GM19193 (cell line): Measurements from ENCODE around the gene PCP2.

ENCODE experiments used
- POLR2A ChIP-seq: IDR thresholded peaks from 4 replicates; pipeline ENCODE4 v1.6.1; 2011; ENCODE audit not compliant: insufficient read depth, insufficient read length; ENCODE audit errors: extremely low read depth

PCP2 gene

GRCh38 chr19:7635670-7636069 is 2.2 kb upstream of the PCP2 start:
- TF ChIP-seq POLR2A: no peak

- no peak for TF ChIP-seq POLR2A
Observed at GRCh38 chr19:7632340-7633203, 947 bp downstream of the PCP2 start.

DNA sequence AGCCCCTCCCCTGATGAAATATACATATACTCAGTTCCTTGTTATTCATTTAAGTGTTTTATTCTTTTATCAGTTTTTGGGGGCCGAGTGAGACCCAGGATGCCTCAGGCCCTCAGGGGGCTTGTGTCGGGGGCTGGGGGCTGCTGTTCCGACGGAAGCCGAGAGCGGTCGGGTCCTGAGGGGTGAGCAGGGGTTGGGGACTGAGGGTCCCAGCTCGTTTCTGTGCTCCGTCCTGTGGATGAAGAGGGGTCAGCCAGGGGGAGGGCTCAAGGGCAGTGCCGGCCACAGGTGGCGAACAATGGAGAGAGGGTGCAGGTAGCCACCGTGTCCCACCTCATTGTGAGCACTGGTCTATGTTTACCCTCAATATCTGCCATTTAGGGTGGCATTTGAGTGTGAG is 1.9 kb downstream of the PCP2 start:
- TF ChIP-seq POLR2A: no peak

DNA sequence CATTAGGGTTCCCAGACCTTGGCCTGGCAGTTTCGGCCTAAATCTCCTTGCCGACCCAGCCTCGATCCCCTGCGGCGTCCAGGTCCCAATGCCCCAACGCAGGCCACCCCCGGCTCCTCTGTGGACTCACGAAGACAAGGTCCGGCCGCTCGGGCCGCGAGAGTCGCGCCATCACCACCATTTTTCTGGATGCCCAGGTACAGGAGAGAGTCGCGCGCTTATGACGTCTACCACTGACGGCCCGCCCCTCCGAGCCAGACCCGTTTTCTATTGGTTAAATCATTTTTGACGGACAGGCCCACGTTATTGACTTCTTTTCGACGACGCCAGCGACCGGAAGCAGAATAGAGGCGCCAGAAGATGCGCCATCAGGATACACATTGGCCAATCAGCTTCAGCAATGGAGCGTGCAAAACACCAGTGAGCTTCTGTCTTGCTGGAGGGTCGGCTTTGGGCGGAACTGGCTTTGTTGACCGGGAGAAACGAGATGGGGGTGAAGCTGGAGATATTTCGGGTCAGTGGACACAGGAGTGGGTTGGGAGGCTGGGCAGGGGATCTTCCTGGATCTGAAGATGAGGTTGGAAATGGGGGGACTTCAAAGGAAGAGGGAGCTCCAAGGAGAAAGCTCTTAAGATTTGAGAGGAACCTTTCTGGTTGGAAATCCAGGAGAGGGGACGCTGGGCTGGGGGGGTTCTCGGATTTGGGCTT is 4.0 kb downstream of the PCP2 start, which contains the start of the genes PET100 and XAB2:
Gene PET100, plus strand, starts transcription at position 447 of the 708 bp plus-strand sequence. Its CDS starts 41 bp downstream, at position 488.
Gene XAB2, minus strand, starts transcription at position 199 of the 708 bp plus-strand sequence. Its CDS starts 18 bp downstream, at position 181.
- TF ChIP-seq POLR2A: peak; percentile 70

GRCh38 chr19:7628589-7629311 is 4.8 kb downstream of the PCP2 start:
- no peak for TF ChIP-seq POLR2A

- TF ChIP-seq POLR2A: no peak
Observed at GRCh38 chr19:7627166-7627565, 6.4 kb downstream of the PCP2 start.

- no peak for TF ChIP-seq POLR2A
Observed at GRCh38 chr19:7625763-7626372, 7.7 kb downstream of the PCP2 start.

GRCh38 chr19:7624810-7625209 is 8.7 kb downstream of the PCP2 start:
- no peak for TF ChIP-seq POLR2A

DNA sequence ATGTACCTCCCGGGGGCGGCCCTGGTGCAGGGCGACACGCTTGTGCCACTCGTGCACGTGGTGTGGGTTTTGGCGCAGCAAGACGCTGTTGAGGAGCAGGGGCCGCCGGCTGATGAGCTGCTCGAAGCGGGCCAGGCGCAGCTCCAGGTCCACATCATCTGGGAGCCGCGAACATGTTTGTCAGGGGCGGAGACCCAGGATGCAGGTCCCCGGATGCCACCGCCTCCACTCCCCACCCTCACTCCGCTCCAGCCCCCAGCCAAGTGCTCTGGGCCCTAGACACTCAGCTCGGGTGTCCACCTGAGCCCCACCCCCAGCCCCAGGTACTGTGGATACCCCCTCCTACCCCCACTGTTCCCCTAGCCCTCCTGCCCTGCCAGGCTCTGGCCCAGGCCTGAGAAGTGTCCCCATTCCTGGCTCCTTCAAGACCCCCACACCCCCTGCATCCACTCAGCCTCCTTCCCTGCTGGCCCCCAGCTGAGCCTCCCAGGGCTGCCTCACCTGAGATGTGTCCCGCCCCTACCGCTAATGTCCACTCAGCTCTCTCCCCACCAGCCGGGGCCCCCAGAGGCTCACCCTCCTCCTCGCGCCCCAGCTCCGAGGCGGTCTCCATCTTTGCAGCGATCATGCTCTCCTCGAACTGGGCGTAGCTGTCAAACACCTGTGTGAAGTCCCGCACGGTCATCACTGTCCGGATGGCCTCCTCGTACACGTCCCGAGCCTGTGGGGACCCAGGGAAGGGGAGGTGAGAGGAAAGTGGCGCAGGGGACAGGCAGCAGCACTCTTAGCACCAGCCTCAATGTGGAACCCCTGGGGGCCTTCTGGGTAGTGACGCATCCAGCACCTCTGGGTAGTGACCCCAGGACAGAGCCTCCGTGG is 9.6 kb downstream of the PCP2 start:
- no peak for TF ChIP-seq POLR2A

- no peak for TF ChIP-seq POLR2A
Observed at GRCh38 chr19:7622933-7623685, 10.4 kb downstream of the PCP2 start.

DNA sequence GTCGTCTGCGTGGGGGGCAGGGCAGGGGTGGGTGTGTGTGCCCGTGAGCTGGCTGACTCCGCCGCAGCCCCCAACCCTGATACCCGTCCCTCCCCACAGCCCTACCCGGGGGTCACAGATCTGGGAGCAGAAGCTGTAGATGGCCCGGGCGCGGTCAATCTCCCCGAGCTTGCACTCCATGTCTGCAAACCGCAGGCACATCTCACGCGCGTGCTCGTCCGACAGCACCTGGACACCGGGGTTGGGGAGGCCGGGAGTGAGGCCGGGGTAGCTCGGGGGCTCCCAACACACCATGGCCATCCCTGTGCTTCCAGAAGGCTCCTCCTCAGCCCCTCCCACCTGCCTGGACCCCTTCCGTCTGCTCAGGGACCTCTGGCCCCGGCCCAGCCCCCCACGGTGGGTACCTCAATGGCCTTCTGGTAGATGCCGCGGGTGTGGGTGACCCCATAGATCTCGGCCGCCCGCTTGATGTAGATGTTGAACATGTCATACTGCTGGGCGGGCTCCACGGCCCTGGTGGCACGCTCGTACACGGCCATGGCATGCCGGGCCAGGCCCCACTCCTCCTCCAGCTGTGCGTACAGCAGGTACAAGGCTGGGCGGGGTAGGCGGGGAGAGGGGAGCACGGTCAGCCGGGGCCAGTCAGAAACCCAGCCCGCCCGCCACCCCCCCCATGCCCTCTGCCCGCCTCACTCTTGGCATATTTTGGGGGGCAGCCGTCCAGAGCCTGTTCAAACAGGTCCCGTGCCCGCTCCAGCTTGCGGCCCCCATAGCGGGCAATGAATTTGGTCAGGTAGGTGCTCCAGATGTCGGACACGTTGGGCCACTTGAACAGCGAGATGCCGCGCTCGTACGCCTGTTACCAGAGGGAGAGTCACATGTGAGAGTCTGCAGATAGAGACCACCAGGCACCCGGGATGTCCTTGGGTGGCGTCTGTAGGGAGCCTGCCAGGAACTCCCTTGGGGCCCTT is 12.8 kb downstream of the PCP2 start:
- no peak for TF ChIP-seq POLR2A
